Karpas-422 (cell line): ENCODE results near the gene IQGAP1. TPM values are rescaled to one million over a fixed set of nuclear protein-coding genes. Genes with fewer than 3 reads are reported as not detected.

ENCODE experiments used
- DNase-seq: peaks from one replicate; pipeline ENCODE4 v3.0.0-alpha.2; 2015
- H2AFZ ChIP-seq: fragments of 200-600 bp; sonication (generic); 2 replicates; pipeline ENCODE4 v1.6.1; 2014; ENCODE audit warnings: antibody characterized with exemption, low read length, mixed read lengths
- H3K27ac ChIP-seq: fragments of 200-600 bp; sonication (generic); 2 replicates; pipeline ENCODE4 v1.5.1; 2014; ENCODE audit warnings: mild to moderate bottlenecking, low read length, moderate library complexity
- H3K27me3 ChIP-seq: fragments of 200-600 bp; sonication (generic); 2 replicates; pipeline ENCODE4 v1.6.1; 2014; ENCODE audit warnings: low read length, mixed read lengths
- H3K36me3 ChIP-seq: fragments of 200-600 bp; sonication (generic); 2 replicates; pipeline ENCODE4 v1.6.1; 2014; ENCODE audit warnings: low read length, mixed read lengths; ENCODE audit not compliant: insufficient read depth
- H3K4me1 ChIP-seq: fragments of 200-600 bp; sonication (generic); 2 replicates; pipeline ENCODE4 v1.6.1; 2014; ENCODE audit warnings: mild to moderate bottlenecking, low read length, mixed read lengths
- H3K4me2 ChIP-seq: fragments of 200-600 bp; sonication (generic); 2 replicates; pipeline ENCODE4 v1.6.1; 2014; ENCODE audit warnings: low read length, low read depth, mild to moderate bottlenecking; ENCODE audit not compliant: poor library complexity, severe bottlenecking
- H3K4me3 ChIP-seq: fragments of 200-600 bp; sonication (generic); 2 replicates; pipeline ENCODE4 v1.5.1; 2014; ENCODE audit warnings: mild to moderate bottlenecking, antibody characterized with exemption, low read length, mixed read lengths
- H3K79me2 ChIP-seq: fragments of 200-600 bp; sonication (generic); 2 replicates; pipeline ENCODE4 v1.6.1; 2014; ENCODE audit warnings: mild to moderate bottlenecking, low read length, mixed read lengths
- H3K9ac ChIP-seq: fragments of 200-600 bp; sonication (generic); 2 replicates; pipeline ENCODE4 v1.6.0; 2014; ENCODE audit warnings: low read length
- H3K9me2 ChIP-seq: fragments of 200-600 bp; sonication (generic), shearing (Covaris generic); replicated peaks from 2 replicates; pipeline ENCODE4 v1.6.0; 2014; ENCODE audit warnings: mild to moderate bottlenecking, low read length, moderate library complexity; ENCODE audit not compliant: insufficient read depth
- H3K9me3 ChIP-seq: fragments of 300-700, 200-600 bp; sonication (generic); 2 replicates; pipeline ENCODE4 v1.6.1; 2014; ENCODE audit warnings: low read length, mixed read lengths
- H4K20me1 ChIP-seq: fragments of 200-600 bp; sonication (generic); 2 replicates; pipeline ENCODE4 v1.6.1; 2014; ENCODE audit warnings: mild to moderate bottlenecking, antibody characterized with exemption, low read length, low read depth; ENCODE audit not compliant: insufficient read depth
- total RNA-seq: library from RNA; depleted of rRNA; stranded (reverse); fragments of >200 nt; shearing (Covaris generic); gene quantifications from 2 replicates; pipeline ENCODE4 v1.2.3, GENCODE V29; 2014; ENCODE audit warnings: low replicate concordance

Gene IQGAP1
- total RNA-seq, 1 experiment from 2014 or later: 122 TPM

DNA sequence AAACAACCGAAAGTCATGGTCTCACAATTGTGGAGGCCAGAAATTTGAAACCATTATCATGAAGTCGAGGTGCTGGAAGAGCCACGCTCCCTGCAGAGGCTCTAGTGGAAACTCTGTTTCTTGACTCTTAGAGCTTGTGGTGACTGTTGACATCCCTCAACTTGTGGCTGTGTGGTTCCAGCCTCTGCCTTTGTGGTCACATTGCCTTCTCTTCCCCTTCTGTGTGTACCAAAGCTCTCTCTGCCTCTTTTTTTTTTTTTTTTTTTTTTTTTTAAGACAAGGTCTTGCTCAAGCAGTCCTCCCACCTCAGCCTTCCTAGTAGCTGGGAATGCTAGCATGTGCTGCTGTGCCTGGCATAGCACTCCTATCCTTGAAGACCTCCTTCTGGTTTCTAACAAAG is 93.0 kb downstream of the IQGAP1 start:
- no peaks in the 10 kb centered on the region for H4K20me1 ChIP-seq
- H3K4me1 ChIP-seq: no peaks in the 10 kb centered on the region
- H3K36me3 ChIP-seq: peaks cover 35% of the 10 kb centered on the region; the same call in 1 of the 2 replicates
- H3K9me3 ChIP-seq: no peaks in the 10 kb centered on the region
- H3K4me2 ChIP-seq: no peak overlapping the region
- H3K9me2 ChIP-seq: no peaks in the 10 kb centered on the region
- H3K27ac ChIP-seq: no peak overlapping the region
- no peaks in the 10 kb centered on the region for H3K79me2 ChIP-seq
- H3K9ac ChIP-seq: no peak overlapping the region
- no peaks in the 10 kb centered on the region for H3K27me3 ChIP-seq
- DNase-seq: no peak
- no peak overlapping the region for H2AFZ ChIP-seq
- H3K4me3 ChIP-seq: no peak overlapping the region

- Histone ChIP-seq H3K4me1 (no peaks in the 10 kb centered on the region), H4K20me1 (no peaks in the 10 kb centered on the region), H3K4me3 (no peak overlapping the region), H3K9ac (no peak overlapping the region), H3K4me2 (no peak overlapping the region), H3K9me3 (no peaks in the 10 kb centered on the region), H3K36me3 (peaks cover 37% of the 10 kb centered on the region; the same call in 1 of the 2 replicates), H3K27ac (no peak overlapping the region), H3K9me2 (no peaks in the 10 kb centered on the region), H3K27me3 (no peaks in the 10 kb centered on the region), H2AFZ (no peak overlapping the region), H3K79me2 (no peaks in the 10 kb centered on the region)
- DNase-seq: peak; percentile 69
Observed at GRCh38 chr15:90482124-90483011, 94.3 kb downstream of the IQGAP1 start.

DNA sequence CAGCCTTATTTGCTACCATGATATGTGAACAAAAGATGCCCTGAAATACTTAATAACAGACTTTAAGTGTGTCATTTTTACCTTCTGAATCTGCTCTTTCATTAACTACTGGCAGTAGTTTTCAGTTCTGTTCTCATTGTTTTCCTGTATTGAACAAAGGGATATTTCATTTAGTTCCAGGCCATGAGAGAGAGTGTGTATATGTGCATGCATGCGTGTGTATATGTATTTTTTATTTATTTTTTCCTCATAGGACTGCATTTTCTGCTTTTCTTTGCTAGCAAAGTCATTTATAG is 94.9 kb downstream of the IQGAP1 start:
- H3K9me2 ChIP-seq: no peaks in the 10 kb centered on the region
- no peaks in the 10 kb centered on the region for H4K20me1 ChIP-seq
- no peaks in the 10 kb centered on the region for H3K9me3 ChIP-seq
- no peak overlapping the region for H3K4me3 ChIP-seq
- H3K79me2 ChIP-seq: no peaks in the 10 kb centered on the region
- H3K4me1 ChIP-seq: no peaks in the 10 kb centered on the region
- H3K9ac ChIP-seq: no peak overlapping the region
- no peak overlapping the region for H2AFZ ChIP-seq
- no peak overlapping the region for H3K27ac ChIP-seq
- H3K27me3 ChIP-seq: no peaks in the 10 kb centered on the region
- no peak overlapping the region for H3K4me2 ChIP-seq
- peaks cover 38% of the 10 kb centered on the region; the same call in 1 of the 2 replicates for H3K36me3 ChIP-seq
- DNase-seq: no peak

- DNase-seq: no peak
- H3K4me3 ChIP-seq: no peak overlapping the region
- no peak overlapping the region for H3K9ac ChIP-seq
- no peak overlapping the region for H3K4me2 ChIP-seq
- no peaks in the 10 kb centered on the region for H3K9me2 ChIP-seq
- H2AFZ ChIP-seq: no peak overlapping the region
- no peaks in the 10 kb centered on the region for H3K27me3 ChIP-seq
- no peaks in the 10 kb centered on the region for H3K9me3 ChIP-seq
- H3K4me1 ChIP-seq: no peaks in the 10 kb centered on the region
- H3K27ac ChIP-seq: no peak overlapping the region
- H3K36me3 ChIP-seq: peaks cover 35% of the 10 kb centered on the region; the same call in 1 of the 2 replicates
- H4K20me1 ChIP-seq: no peaks in the 10 kb centered on the region
- no peaks in the 10 kb centered on the region for H3K79me2 ChIP-seq
Observed at GRCh38 chr15:90483637-90484036, 95.6 kb downstream of the IQGAP1 start.

DNA sequence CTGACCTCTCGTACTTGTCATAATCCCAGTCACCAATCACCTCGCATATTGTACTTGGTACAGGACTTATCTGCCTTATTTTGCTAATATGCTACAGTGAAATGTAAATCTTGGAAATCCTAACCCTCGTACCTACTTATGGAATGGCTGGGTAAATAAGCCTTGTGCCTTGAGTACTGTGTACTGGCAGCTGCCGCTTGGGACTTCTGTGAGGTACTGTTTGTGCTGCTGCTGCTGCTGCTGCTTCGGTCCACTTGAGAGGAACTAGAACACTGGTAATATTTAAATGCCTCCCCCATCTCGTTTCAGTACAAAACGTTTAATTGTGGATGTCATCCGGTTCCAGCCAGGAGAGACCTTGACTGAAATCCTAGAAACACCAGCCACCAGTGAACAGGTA is 99.1 kb downstream of the IQGAP1 start:
- H3K4me3 ChIP-seq: no peak overlapping the region
- no peaks in the 10 kb centered on the region for H3K79me2 ChIP-seq
- no peaks in the 10 kb centered on the region for H3K9me2 ChIP-seq
- DNase-seq: no peak
- no peak overlapping the region for H3K4me2 ChIP-seq
- H3K9me3 ChIP-seq: no peaks in the 10 kb centered on the region
- H3K36me3 ChIP-seq: peaks cover 35% of the 10 kb centered on the region; the same call in 1 of the 2 replicates
- no peak overlapping the region for H2AFZ ChIP-seq
- no peaks in the 10 kb centered on the region for H4K20me1 ChIP-seq
- no peaks in the 10 kb centered on the region for H3K27me3 ChIP-seq
- no peak overlapping the region for H3K9ac ChIP-seq
- no peaks in the 10 kb centered on the region for H3K4me1 ChIP-seq
- H3K27ac ChIP-seq: no peak overlapping the region

GRCh38 chr15:90489514-90489913 is 101.5 kb downstream of the IQGAP1 start:
- H3K9ac ChIP-seq: no peak overlapping the region
- no peak overlapping the region for H3K4me3 ChIP-seq
- no peaks in the 10 kb centered on the region for H3K27me3 ChIP-seq
- H3K79me2 ChIP-seq: no peaks in the 10 kb centered on the region
- H3K9me3 ChIP-seq: no peaks in the 10 kb centered on the region
- no peak for DNase-seq
- peaks cover 27% of the 10 kb centered on the region; the same call in 1 of the 2 replicates for H3K36me3 ChIP-seq
- H3K4me2 ChIP-seq: no peak overlapping the region
- no peaks in the 10 kb centered on the region for H3K9me2 ChIP-seq
- no peaks in the 10 kb centered on the region for H3K4me1 ChIP-seq
- no peak overlapping the region for H3K27ac ChIP-seq
- no peaks in the 10 kb centered on the region for H4K20me1 ChIP-seq
- no peak overlapping the region for H2AFZ ChIP-seq

DNA sequence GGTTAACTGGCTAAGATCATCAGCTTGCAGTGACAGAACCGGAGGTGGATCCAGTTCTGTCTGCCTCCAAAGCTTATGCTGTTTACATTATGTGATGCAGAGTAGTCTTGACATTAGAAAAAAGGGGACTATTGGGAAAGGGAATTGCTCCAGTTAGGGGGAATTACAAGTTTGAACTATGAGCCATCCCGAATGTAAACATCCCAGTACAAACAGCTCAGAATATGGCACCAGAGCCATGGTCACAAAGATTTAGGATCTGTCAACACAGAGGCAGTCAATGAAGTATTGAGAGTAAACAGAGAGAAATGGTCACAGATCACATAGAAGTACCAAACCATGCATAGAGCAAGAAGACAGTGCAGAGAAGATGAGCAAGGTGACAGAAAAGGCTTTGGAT is 101.9 kb downstream of the IQGAP1 start:
- Histone ChIP-seq H3K9me2 (no peaks in the 10 kb centered on the region), H3K9ac (no peak overlapping the region), H4K20me1 (no peaks in the 10 kb centered on the region), H3K36me3 (peaks cover 25% of the 10 kb centered on the region; the same call in 1 of the 2 replicates), H3K27ac (no peak overlapping the region), H3K27me3 (no peaks in the 10 kb centered on the region), H3K4me1 (no peaks in the 10 kb centered on the region), H3K9me3 (no peaks in the 10 kb centered on the region), H2AFZ (no peak overlapping the region), H3K79me2 (no peaks in the 10 kb centered on the region), H3K4me2 (no peak overlapping the region), H3K4me3 (no peak overlapping the region)
- DNase-seq: no peak

GRCh38 chr15:90493647-90494046 is 105.6 kb downstream of the IQGAP1 start:
- H3K9me2 ChIP-seq: no peaks in the 10 kb centered on the region
- no peaks in the 10 kb centered on the region for H3K27me3 ChIP-seq
- H3K36me3 ChIP-seq: peaks cover 9% of the 10 kb centered on the region; the same call in 1 of the 2 replicates
- no peak overlapping the region for H3K27ac ChIP-seq
- no peaks in the 10 kb centered on the region for H3K79me2 ChIP-seq
- no peak for DNase-seq
- H3K4me2 ChIP-seq: no peak overlapping the region
- H4K20me1 ChIP-seq: no peaks in the 10 kb centered on the region
- no peak overlapping the region for H3K4me3 ChIP-seq
- H3K4me1 ChIP-seq: no peaks in the 10 kb centered on the region
- H2AFZ ChIP-seq: no peak overlapping the region
- no peaks in the 10 kb centered on the region for H3K9me3 ChIP-seq
- H3K9ac ChIP-seq: no peak overlapping the region
